HEK293T (cell line): ENCODE measurements around the gene PSAT1.

Source experiments
- BHLHE40 ChIP-seq: fragments of 450-650 bp; IDR thresholded peaks from 2 replicates; pipeline ENCODE4 v1.6.1; 2016; ENCODE audit warnings: mild to moderate bottlenecking, moderate library complexity, borderline replicate concordance
- CTBP1 ChIP-seq: fragments of 450-650 bp; IDR thresholded peaks from 2 replicates; pipeline ENCODE4 v1.6.1; 2016; ENCODE audit warnings: borderline replicate concordance
- ELF4 ChIP-seq: fragments of 450-650 bp; IDR thresholded peaks from 2 replicates; pipeline ENCODE4 v1.6.1; 2017; ENCODE audit warnings: antibody characterized with exemption
- FOXA1 ChIP-seq: fragments of 450-650 bp; IDR thresholded peaks from 2 replicates; pipeline ENCODE4 v1.6.1; 2016; ENCODE audit warnings: mild to moderate bottlenecking
- FOXK2 ChIP-seq: fragments of 450-650 bp; IDR thresholded peaks from 2 replicates; pipeline ENCODE4 v1.6.1; 2016; ENCODE audit warnings: mild to moderate bottlenecking
- FOXM1 ChIP-seq: fragments of 450-650 bp; IDR thresholded peaks from 2 replicates; pipeline ENCODE4 v1.6.1; 2017; ENCODE audit warnings: mild to moderate bottlenecking, borderline replicate concordance
- HDGF ChIP-seq: fragments of 450-650 bp; IDR thresholded peaks from 2 replicates; pipeline ENCODE4 v1.6.1; 2017; ENCODE audit warnings: antibody characterized with exemption, borderline replicate concordance
- L3MBTL2 ChIP-seq: fragments of 450-650 bp; conservative IDR thresholded peaks from 2 replicates; pipeline ENCODE4 v1.6.1; 2016; ENCODE audit warnings: mild to moderate bottlenecking
- SP1 ChIP-seq: fragments of 450-650 bp; IDR thresholded peaks from 2 replicates; pipeline ENCODE4 v1.6.1; 2017
- SUZ12 ChIP-seq: fragments of 450-650 bp; IDR thresholded peaks from 2 replicates; pipeline ENCODE4 v1.6.1; 2016; ENCODE audit warnings: mild to moderate bottlenecking
- TARDBP ChIP-seq: fragments of 450-650 bp; IDR thresholded peaks from 2 replicates; pipeline ENCODE4 v1.6.1; 2016
- ZNF384 ChIP-seq: fragments of 450-650 bp; IDR thresholded peaks from 2 replicates; pipeline ENCODE4 v1.6.1; 2016
- TF ChIP-seq, protein P1 (sequence below): fragments of 450-650 bp; IDR thresholded peaks from 2 replicates; pipeline ENCODE4 v1.6.1; 2016

- TF ChIP-seq, protein P1, sequence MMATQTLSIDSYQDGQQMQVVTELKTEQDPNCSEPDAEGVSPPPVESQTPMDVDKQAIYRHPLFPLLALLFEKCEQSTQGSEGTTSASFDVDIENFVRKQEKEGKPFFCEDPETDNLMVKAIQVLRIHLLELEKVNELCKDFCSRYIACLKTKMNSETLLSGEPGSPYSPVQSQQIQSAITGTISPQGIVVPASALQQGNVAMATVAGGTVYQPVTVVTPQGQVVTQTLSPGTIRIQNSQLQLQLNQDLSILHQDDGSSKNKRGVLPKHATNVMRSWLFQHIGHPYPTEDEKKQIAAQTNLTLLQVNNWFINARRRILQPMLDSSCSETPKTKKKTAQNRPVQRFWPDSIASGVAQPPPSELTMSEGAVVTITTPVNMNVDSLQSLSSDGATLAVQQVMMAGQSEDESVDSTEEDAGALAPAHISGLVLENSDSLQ: no peak
- TF ChIP-seq SP1 (no peak), HDGF (no peak), SUZ12 (no peak), ZNF384 (no peak), BHLHE40 (no peak), FOXM1 (no peak), ELF4 (no peak), L3MBTL2 (no peak), FOXK2 (no peak), FOXA1 (no peak), CTBP1 (no peak), TARDBP (no peak)
Measured at GRCh38 chr9:78309066-78309465, 12.1 kb downstream of the PSAT1 start.
